Measurements from ENCODE around the gene RHD.
"Not testable (repeated sequence)": the region's sequence is repeated elsewhere in the genome, so short reads cannot be mapped to it uniquely, and the experiment has no call there.

GRCh38 chr1:25278790-25279189 lies 6.5 kb downstream of the RHD start:
- TF ChIP-seq CTCF, POLR2A (IDR thresholded peaks at IDR 0.05): not testable (repeated sequence)
